ENCODE measurements around the gene ZCCHC24. TPM values are rescaled to one million over a fixed set of nuclear protein-coding genes. Genes with fewer than 3 reads are reported as not detected.

ZCCHC24 gene
- total RNA-seq, 1 donor from 2014 or later = 5.9 TPM

- Histone ChIP-seq H2AFZ (replicated peaks) (no peak overlapping the region), H3K9ac (no peak overlapping the region), H3K27me3 (no peaks in the 10 kb centered on the region), H3K4me2 (no peak overlapping the region), H3K36me3 (no peaks in the 10 kb centered on the region), H3F3A (ENCODE audit: low read depth) (no peaks in the 10 kb centered on the region), H3K4me3 (no peak overlapping the region), H3K9me3 (ENCODE audit: low read depth) (no peaks in the 10 kb centered on the region), H3K4me1 (peaks cover 3% of the 10 kb centered on the region), H3K27ac (no peak overlapping the region), H4K20me1 (ENCODE audit: low read depth) (peaks cover 15% of the 10 kb centered on the region), H3K79me2 (ENCODE audit: low read depth) (no peaks in the 10 kb centered on the region)
- peaks cover 2% of the 10 kb centered on the region for H3K27me3 Mint-ChIP-seq (ENCODE audit: insufficient read depth, low read depth)
- no peak overlapping the region for H3K4me3 Mint-ChIP-seq
- H3K4me1 Mint-ChIP-seq = peaks cover 9% of the 10 kb centered on the region
- TF ChIP-seq CTCF (IDR thresholded peaks at IDR 0.05) = no peak
- no peak for TF ChIP-seq EZH2phosphoT487 (IDR thresholded peaks at IDR 0.05)
- no peak for TF ChIP-seq EZH2 (IDR thresholded peaks at IDR 0.05)
- H3K36me3 Mint-ChIP-seq = peaks cover 40% of the 10 kb centered on the region
- no peak for DNase-seq (ENCODE audit: low spot score)
- H3K9me3 Mint-ChIP-seq = no peaks in the 10 kb centered on the region
- H3K27ac Mint-ChIP-seq = no peak overlapping the region
Observed at GRCh38 chr10:79353000-79353406, 92.4 kb downstream of the ZCCHC24 start.

- TF ChIP-seq EZH2 (IDR thresholded peaks at IDR 0.05) (no peak), CTCF (IDR thresholded peaks at IDR 0.05) (no peak), EZH2phosphoT487 (IDR thresholded peaks at IDR 0.05) (no peak)
- no peak overlapping the region for H3K4me3 ChIP-seq
- no peaks in the 10 kb centered on the region for H3F3A ChIP-seq (ENCODE audit: low read depth)
- DNase-seq (ENCODE audit: low spot score) = no peak
- no peak overlapping the region for H3K4me2 ChIP-seq
- no peaks in the 10 kb centered on the region for H3K79me2 ChIP-seq (ENCODE audit: low read depth)
- Mint-ChIP-seq H3K4me3 (no peak overlapping the region), H3K36me3 (peaks cover 40% of the 10 kb centered on the region), H3K9me3 (no peaks in the 10 kb centered on the region), H3K27me3 (ENCODE audit: insufficient read depth, low read depth) (peaks cover 2% of the 10 kb centered on the region), H3K27ac (no peak overlapping the region), H3K4me1 (peaks cover 9% of the 10 kb centered on the region)
- no peak overlapping the region for H3K9ac ChIP-seq
- no peak overlapping the region for H3K27ac ChIP-seq
- peaks cover 15% of the 10 kb centered on the region for H4K20me1 ChIP-seq (ENCODE audit: low read depth)
- peaks cover 6% of the 10 kb centered on the region for H3K4me1 ChIP-seq
- H3K27me3 ChIP-seq = no peaks in the 10 kb centered on the region
- H2AFZ ChIP-seq (replicated peaks) = no peak overlapping the region
- H3K9me3 ChIP-seq (ENCODE audit: low read depth) = no peaks in the 10 kb centered on the region
- no peaks in the 10 kb centered on the region for H3K36me3 ChIP-seq
Observed at GRCh38 chr10:79352035-79352877, 93.2 kb downstream of the ZCCHC24 start.

GRCh38 chr10:79351332-79351731 lies 94.1 kb downstream of the ZCCHC24 start:
- Mint-ChIP-seq H3K4me1 (peaks cover 11% of the 10 kb centered on the region), H3K27me3 (ENCODE audit: insufficient read depth, low read depth) (peaks cover 2% of the 10 kb centered on the region), H3K36me3 (peaks cover 39% of the 10 kb centered on the region), H3K9me3 (no peaks in the 10 kb centered on the region), H3K4me3 (no peak overlapping the region), H3K27ac (no peak overlapping the region)
- no peak for DNase-seq (ENCODE audit: low spot score)
- H3K36me3 ChIP-seq = no peaks in the 10 kb centered on the region
- H3K9me3 ChIP-seq (ENCODE audit: low read depth) = no peaks in the 10 kb centered on the region
- no peaks in the 10 kb centered on the region for H3K79me2 ChIP-seq (ENCODE audit: low read depth)
- no peak overlapping the region for H2AFZ ChIP-seq (replicated peaks)
- H3K4me2 ChIP-seq = no peak overlapping the region
- no peak overlapping the region for H3K4me3 ChIP-seq
- no peak for TF ChIP-seq EZH2phosphoT487 (IDR thresholded peaks at IDR 0.05)
- TF ChIP-seq EZH2 (IDR thresholded peaks at IDR 0.05) = no peak
- no peak for TF ChIP-seq CTCF (IDR thresholded peaks at IDR 0.05)
- no peak overlapping the region for H3K9ac ChIP-seq
- peaks cover 15% of the 10 kb centered on the region for H4K20me1 ChIP-seq (ENCODE audit: low read depth)
- peaks cover 8% of the 10 kb centered on the region for H3F3A ChIP-seq (ENCODE audit: low read depth)
- peaks cover 14% of the 10 kb centered on the region for H3K4me1 ChIP-seq
- H3K27ac ChIP-seq = no peak overlapping the region
- H3K27me3 ChIP-seq = no peaks in the 10 kb centered on the region
